ENCODE measurements around the gene CCDC9B.

The CCDC9B gene

DNA sequence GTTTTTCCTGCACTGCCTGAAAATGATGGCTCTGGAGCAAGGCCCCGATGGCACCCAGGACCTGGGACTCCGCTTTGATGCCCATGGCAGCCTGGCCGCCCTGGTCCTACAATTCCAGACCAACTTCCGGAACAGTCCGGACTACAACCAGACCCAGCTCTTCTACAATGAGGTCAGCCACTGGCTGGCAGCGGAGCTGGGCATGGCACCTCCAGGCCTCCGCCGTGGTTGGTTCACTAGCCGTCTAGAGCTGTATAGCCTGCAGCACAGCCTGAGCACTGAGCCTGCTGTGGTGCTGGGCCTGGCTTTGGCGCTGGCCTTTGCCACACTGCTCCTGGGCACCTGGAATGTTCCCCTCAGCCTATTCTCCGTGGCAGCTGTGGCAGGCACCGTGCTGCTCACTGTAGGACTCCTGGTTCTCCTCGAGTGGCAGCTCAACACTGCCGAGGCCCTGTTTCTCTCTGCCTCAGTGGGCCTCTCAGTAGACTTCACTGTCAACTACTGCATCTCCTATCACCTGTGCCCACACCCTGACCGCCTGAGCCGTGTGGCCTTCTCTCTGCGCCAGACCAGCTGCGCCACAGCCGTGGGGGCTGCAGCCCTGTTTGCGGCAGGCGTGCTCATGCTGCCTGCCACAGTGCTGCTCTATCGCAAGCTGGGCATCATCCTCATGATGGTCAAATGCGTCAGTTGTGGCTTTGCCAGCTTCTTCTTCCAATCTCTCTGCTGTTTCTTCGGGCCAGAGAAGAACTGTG, 28.2 kb upstream of the CCDC9B start:
- no peaks in the 10 kb centered on the region for H3K9me3 ChIP-seq (ENCODE audit: insufficient read depth, low read length, severe bottlenecking)
- TF ChIP-seq, protein P1, sequence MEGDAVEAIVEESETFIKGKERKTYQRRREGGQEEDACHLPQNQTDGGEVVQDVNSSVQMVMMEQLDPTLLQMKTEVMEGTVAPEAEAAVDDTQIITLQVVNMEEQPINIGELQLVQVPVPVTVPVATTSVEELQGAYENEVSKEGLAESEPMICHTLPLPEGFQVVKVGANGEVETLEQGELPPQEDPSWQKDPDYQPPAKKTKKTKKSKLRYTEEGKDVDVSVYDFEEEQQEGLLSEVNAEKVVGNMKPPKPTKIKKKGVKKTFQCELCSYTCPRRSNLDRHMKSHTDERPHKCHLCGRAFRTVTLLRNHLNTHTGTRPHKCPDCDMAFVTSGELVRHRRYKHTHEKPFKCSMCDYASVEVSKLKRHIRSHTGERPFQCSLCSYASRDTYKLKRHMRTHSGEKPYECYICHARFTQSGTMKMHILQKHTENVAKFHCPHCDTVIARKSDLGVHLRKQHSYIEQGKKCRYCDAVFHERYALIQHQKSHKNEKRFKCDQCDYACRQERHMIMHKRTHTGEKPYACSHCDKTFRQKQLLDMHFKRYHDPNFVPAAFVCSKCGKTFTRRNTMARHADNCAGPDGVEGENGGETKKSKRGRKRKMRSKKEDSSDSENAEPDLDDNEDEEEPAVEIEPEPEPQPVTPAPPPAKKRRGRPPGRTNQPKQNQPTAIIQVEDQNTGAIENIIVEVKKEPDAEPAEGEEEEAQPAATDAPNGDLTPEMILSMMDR (IDR thresholded peaks at IDR 0.05; ENCODE audit: borderline replicate concordance, extremely low read depth, low read length, poor library complexity, severe bottlenecking), result no peak
- TF ChIP-seq EZH2 (IDR thresholded peaks at IDR 0.05; ENCODE audit: borderline replicate concordance, low read depth, low read length, severe bottlenecking), result no peak
- H3K9ac ChIP-seq (ENCODE audit: low read depth, low read length), result peak overlapping the region; percentile 67
- peak overlapping the region; percentile 100; the same call in 1 of the 2 replicates for H3K4me2 ChIP-seq (ENCODE audit: insufficient read depth, low read length)
- no peaks in the 10 kb centered on the region for H3K79me2 ChIP-seq (ENCODE audit: insufficient read depth, low read length)
- ATAC-seq (ENCODE audit: insufficient read depth, low read depth) (no peak), DNase-seq (no peak)
- H3K4me3 ChIP-seq (ENCODE audit: low read depth in 1 of 2, low read length in 2 of 2), result no peak overlapping the region
- no peak overlapping the region for H3K27ac ChIP-seq (ENCODE audit: low read length)
- no peaks in the 10 kb centered on the region for H3K27me3 ChIP-seq (ENCODE audit: insufficient read depth, low read length, poor library complexity)
- peak overlapping the region; percentile 91; the same call in 1 of the 2 replicates for H2AFZ ChIP-seq (ENCODE audit: low read depth, low read length)
- H3K36me3 ChIP-seq (ENCODE audit: insufficient read depth, low read length), result no peaks in the 10 kb centered on the region
- H4K20me1 ChIP-seq (ENCODE audit: insufficient read depth, low read length), result no peaks in the 10 kb centered on the region
- peaks cover 18% of the 10 kb centered on the region for H3K4me1 ChIP-seq (ENCODE audit: insufficient read depth, low read length)

DNA sequence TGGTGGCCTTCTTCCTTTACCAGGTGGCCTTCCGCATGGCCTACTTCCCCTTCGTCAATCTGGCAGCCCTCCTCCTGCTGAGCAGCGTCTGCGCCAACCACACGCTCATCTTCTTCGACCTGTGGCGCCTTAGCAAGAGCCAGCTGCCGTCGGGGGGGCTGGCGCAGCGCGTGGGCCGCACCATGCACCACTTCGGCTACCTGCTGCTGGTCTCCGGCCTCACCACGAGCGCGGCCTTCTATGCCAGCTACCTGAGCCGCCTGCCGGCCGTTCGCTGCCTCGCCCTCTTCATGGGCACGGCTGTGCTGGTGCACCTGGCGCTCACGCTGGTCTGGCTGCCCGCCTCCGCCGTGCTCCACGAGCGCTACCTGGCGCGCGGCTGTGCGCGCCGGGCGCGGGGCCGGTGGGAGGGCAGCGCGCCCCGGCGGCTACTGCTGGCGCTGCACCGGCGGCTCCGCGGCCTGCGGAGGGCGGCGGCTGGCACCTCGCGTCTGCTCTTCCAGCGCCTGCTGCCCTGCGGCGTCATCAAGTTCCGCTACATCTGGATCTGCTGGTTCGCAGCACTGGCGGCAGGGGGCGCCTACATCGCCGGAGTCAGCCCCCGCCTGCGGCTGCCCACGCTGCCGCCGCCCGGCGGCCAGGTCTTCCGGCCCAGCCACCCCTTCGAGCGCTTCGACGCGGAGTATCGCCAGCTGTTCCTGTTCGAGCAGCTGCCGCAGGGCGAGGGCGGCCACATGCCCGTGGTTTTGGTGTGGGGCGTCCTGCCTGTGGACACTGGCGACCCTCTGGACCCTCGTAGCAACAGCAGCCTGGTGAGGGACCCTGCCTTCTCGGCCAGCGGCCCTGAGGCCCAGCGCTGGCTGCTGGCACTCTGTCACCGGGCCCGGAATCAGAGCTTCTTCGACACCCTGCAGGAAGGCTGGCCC, 27.2 kb upstream of the CCDC9B start:
- Histone ChIP-seq H3K9ac (ENCODE audit: low read depth, low read length) (peak overlapping the region; percentile 67), H3K36me3 (ENCODE audit: insufficient read depth, low read length) (no peaks in the 10 kb centered on the region), H3K27me3 (ENCODE audit: insufficient read depth, low read length, poor library complexity) (no peaks in the 10 kb centered on the region), H3K4me1 (ENCODE audit: insufficient read depth, low read length) (peaks cover 18% of the 10 kb centered on the region), H2AFZ (ENCODE audit: low read depth, low read length) (peak overlapping the region; percentile 97), H3K9me3 (ENCODE audit: insufficient read depth, low read length, severe bottlenecking) (no peaks in the 10 kb centered on the region), H3K4me2 (ENCODE audit: insufficient read depth, low read length) (peak overlapping the region; percentile 100), H3K79me2 (ENCODE audit: insufficient read depth, low read length) (no peaks in the 10 kb centered on the region), H4K20me1 (ENCODE audit: insufficient read depth, low read length) (no peaks in the 10 kb centered on the region), H3K27ac (ENCODE audit: low read length) (peak overlapping the region; percentile 59; the same call in 1 of the 2 replicates), H3K4me3 (ENCODE audit: low read depth in 1 of 2, low read length in 2 of 2) (peak overlapping the region; percentile 29 to 74; a peak in 3 of 4 replicates)
- TF ChIP-seq EZH2 (IDR thresholded peaks at IDR 0.05; ENCODE audit: borderline replicate concordance, low read depth, low read length, severe bottlenecking), result no peak
- TF ChIP-seq, protein P1 (IDR thresholded peaks at IDR 0.05; ENCODE audit: borderline replicate concordance, extremely low read depth, low read length, poor library complexity, severe bottlenecking), result peak; percentile 83
- DNase-seq (peak; percentile 87), ATAC-seq (ENCODE audit: insufficient read depth, low read depth) (peak; percentile 92)

DNA sequence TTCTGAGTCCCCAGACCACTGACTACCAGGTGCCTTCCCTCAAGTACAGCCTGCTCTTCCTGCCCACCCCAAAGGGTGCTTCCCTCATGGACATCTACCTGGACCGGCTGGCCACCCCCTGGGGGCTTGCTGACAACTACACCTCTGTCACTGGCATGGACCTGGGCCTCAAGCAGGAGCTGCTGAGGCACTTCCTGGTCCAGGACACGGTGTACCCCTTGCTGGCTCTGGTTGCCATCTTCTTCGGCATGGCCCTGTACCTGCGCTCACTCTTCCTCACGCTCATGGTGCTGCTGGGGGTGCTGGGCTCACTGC, 26.6 kb upstream of the CCDC9B start:
- H3K27me3 ChIP-seq (ENCODE audit: insufficient read depth, low read length, poor library complexity), result no peaks in the 10 kb centered on the region
- TF ChIP-seq, protein P1 (IDR thresholded peaks at IDR 0.05; ENCODE audit: borderline replicate concordance, extremely low read depth, low read length, poor library complexity, severe bottlenecking), result no peak
- TF ChIP-seq EZH2 (IDR thresholded peaks at IDR 0.05; ENCODE audit: borderline replicate concordance, low read depth, low read length, severe bottlenecking), result no peak
- no peaks in the 10 kb centered on the region for H3K36me3 ChIP-seq (ENCODE audit: insufficient read depth, low read length)
- peaks cover 18% of the 10 kb centered on the region for H3K4me1 ChIP-seq (ENCODE audit: insufficient read depth, low read length)
- peak overlapping the region; percentile 97 for H2AFZ ChIP-seq (ENCODE audit: low read depth, low read length)
- no peaks in the 10 kb centered on the region for H3K79me2 ChIP-seq (ENCODE audit: insufficient read depth, low read length)
- H3K4me2 ChIP-seq (ENCODE audit: insufficient read depth, low read length), result peak overlapping the region; percentile 100
- H3K9ac ChIP-seq (ENCODE audit: low read depth, low read length), result peak overlapping the region; percentile 67
- ATAC-seq (ENCODE audit: insufficient read depth, low read depth) (no peak), DNase-seq (no peak)
- H3K9me3 ChIP-seq (ENCODE audit: insufficient read depth, low read length, severe bottlenecking), result no peaks in the 10 kb centered on the region
- peak overlapping the region in 1 of 2 experiments; percentile 74; a peak in 2 of 4 replicates for H3K4me3 ChIP-seq (ENCODE audit: low read depth in 1 of 2, low read length in 2 of 2)
- no peaks in the 10 kb centered on the region for H4K20me1 ChIP-seq (ENCODE audit: insufficient read depth, low read length)
- no peak overlapping the region for H3K27ac ChIP-seq (ENCODE audit: low read length)

Data from DND-41 (cell line).